Measurements from ENCODE around the gene MBD3L2.
"Not testable (repeated sequence)": the region's sequence is repeated elsewhere in the genome, so short reads cannot be mapped to it uniquely, and the experiment has no call there.

Gene MBD3L2

DNA sequence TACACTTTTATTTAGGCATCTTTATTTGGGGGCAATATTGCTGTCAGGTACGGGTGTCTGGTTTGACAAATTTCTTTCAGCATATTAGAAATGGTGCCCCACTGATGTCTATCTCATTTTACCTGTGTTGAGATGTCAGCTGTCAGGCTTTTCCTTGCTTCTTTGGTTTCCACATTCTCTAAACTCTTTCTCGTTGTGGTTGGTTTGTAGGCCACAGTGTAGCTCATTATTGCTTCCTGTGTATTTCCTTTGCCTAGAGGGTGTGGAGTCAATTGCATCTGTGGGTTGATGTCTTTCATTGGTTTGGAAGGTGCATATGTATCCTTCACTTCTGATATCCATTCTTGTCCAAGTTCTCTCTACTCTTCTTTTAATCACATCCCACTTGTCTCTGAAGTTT lies 10.9 kb downstream of the MBD3L2 start:
- DNase-seq (ENCODE audit: low read depth in 2 of 2) = not testable (repeated sequence)

DNA sequence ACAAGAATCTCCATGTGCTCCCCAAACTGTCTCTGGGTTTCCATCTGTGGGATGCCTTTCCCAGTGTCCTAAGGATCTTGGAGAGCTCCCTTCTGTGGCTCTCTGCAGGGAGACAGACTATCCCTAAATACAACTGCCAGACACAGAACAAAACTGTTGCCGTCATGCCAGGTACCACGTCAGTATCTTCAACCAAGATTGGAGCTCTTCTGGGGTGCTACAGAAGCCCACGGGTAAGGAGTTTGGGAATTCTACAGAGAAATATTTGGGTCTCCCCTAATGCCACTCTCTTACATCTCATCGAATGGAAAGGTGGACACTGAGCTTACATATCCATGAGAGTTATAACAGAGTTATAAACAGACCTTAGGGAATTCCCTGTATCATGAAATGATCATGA lies 14.2 kb downstream of the MBD3L2 start:
- DNase-seq (ENCODE audit: low read depth in 2 of 2) = no peak

DNA sequence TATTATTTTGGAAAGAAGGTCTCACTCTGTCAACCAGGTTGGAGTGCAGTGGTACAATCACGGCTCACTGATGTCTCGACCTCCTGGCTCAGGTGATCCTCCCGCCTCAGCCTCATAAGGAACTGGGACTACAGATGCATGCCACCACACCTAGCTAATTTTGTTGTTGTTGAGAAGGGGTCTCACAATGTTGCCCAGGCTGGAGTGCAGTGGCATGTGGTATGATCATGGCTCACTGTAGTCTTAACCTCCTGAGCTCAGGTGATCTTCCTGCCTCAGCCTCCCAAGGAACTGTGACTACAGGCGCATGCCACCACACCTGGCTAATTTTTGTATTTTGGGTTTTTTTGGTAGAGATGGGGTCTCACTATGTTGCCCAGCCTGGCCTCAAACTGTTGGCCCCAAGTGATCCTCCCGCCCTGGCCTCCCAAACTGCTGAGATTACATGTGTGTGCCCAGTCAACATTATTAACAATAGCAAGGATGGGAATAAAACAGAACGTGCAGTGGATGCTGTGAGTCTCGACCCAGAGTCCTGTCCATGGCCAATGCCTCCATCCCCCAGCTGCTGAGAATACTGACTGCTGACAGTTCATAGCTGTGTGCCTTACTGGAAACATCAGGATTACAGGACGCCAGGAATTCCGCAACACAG lies 14.8 kb downstream of the MBD3L2 start:
- DNase-seq (ENCODE audit: low read depth in 2 of 2) = no peak

DNA sequence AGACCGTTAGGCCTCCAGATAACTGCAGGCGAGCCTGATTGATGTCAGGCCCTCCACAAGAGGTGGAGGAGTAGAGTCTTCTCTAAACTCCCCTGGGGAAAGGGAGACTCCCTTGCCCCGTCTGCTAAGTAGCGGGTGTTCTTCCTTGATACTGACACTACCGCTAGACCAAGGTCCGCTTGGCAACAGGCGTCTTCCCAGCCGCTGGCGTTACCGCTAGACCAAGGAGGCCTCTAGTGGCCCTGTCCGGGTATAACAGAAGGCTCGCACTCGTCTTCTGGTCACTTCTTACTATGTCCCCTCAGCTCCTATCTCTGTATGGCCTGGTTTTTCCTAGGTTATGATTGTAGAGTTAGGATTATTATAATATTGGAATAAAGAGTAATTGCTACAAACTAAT lies 18.0 kb downstream of the MBD3L2 start:
- DNase-seq (ENCODE audit: low read depth in 2 of 2) = not testable (repeated sequence)

DNA sequence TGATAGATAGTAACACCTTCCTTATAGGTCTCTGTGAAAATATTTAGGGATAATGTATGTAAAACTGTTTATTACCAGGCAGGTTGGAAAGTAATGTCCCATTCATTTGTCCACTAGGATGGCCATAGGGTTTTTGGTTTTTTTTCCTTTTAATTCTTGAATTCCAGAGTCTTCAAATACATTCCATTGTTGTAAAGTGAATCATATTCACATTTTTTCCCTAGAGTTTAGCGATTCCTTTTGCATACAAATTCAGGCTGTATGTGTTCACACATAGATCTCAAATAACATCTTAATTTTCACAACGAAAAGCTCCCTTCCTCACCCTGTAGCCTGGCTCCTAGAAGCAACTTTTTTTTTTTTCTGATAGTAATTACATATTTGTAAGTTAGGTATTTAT lies 18.6 kb downstream of the MBD3L2 start:
- DNase-seq (ENCODE audit: low read depth in 2 of 2) = no peak

DNA sequence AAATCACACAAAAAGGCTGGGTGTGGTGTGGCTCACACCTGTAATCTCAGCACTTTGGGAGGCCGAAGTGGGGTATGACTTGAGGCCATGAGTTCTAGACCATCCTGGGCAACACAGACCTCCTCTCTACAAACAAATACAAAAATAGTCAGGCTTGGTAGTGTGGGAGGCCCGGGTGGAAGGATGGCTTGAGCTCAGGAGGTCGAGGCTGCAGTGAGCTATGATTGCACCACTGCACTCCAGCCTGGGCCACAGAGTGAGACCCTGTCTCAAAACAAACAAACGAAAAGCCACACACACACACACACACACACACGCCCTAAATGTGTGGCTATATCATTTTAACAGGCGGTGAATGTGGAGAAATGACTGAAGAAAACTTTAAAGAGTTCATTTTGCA lies 19.5 kb downstream of the MBD3L2 start:
- no peak for DNase-seq (ENCODE audit: low read depth in 2 of 2)

DNA sequence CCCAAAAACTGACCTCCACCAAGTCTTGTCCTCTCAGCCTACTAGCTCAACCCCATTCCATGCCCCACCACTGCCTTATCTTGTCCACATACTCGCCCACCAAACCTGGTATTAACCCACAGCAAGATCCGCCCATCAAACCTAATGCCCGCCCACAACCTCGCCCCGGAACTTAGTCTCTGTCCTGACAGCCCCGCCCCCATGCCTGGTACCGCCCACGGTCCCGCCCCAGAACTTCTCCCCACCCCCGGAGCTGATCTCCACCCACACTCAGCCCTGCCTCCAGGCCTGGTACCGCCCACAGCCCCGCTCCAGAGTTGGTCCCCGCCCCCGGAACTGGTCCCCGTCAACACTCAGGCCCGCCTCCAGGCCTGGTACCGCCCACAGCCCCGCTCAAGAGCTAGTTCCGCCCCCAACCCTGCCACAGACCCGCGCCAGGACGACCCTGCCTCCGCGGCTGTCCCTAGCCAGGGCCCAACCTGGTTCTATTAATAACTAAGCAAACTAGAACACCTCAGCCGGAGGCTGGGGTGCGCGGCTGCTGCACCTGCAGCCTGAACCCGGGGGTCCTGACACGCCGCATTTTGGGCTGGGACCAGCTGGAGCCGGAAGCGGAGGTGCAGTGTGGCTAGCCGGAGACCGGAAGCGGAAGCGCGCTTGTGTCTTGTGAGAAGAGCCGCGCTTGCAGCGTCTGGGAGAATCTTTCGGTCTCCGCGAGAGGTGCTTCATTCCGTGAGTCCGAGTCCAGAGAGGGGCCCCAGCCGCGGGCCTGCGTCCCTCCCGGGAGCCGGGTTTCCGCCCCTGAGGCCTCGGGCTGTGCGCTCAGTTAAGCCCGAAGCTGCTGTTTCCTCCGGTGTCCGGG lies 20.2 kb downstream of the MBD3L2 start, which contains the start of gene ZNF557:
Gene ZNF557 (plus strand): TSS at position 662 of the 862 bp plus-strand sequence. CDS start 5,372 bp downstream, outside the sequence.
- DNase-seq (ENCODE audit: low read depth in 2 of 2) = peak; percentile 96 to 98

DNA sequence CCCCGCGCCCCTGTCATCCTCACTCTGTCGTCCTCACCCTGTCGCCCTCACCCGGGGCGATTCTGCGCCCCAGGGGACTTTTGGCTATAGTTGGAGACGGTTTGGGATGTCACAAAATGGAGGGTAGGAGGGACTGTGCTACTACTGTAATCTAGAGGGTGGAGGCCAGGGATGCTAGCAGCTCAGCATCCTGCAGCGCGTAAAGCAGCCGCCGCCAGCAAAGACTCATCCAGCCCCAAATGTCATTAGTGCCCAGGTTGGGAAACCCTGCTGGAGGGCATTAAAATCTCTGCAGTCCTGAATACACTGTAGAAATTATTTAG lies 20.7 kb downstream of the MBD3L2 start:
- no peak for DNase-seq (ENCODE audit: low read depth in 2 of 2)

DNA sequence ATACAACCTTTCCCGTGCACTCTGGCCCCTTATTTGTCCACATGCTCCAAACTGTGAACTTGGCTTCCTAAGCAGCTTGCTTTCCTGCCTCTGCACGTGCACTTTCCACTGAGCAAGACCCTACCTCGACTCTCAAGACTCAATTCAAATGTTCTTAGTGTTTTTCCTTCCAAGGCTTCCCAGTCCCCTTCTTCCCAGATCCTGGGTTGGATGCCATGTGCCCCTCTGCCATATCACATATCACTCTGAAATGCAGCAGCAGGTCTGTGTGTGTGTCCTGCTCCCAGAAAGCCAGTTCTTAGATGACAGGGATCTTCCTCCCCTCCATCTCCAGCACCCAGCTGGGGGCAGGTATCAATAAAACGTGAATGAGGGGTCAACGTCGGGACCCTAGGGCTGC lies 23.4 kb downstream of the MBD3L2 start:
- no peak for DNase-seq (ENCODE audit: low read depth in 2 of 2)

DNA sequence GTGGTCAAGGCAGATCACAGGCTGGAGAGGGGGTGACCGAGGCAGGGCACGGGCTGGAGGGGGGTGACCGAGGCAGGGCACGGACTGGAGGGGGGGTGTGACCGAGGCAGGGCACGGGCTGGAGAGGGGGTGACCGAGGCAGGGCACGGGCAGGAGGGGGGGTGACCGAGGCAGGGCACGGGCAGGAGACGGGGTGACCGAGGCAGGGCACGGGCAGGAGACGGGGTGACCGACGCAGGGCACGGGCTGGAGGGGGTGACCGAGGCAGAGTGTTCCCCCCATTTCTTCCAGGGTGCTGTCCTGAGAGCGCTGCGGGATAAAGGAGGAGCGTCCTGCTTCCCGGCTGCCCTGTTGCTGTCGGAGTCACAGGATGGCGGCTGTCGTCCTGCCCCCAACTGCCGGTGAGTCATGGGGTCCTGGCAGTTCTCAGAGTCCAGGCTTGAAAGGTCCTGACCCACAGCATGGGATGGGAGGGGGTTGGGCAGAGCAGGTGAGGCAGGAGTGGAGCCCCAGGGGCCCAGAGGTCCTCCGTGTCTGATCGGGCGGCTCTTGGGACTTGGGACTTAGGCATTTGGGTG lies 25.7 kb downstream of the MBD3L2 start:
- DNase-seq (ENCODE audit: low read depth in 2 of 2) = no peak

DNA sequence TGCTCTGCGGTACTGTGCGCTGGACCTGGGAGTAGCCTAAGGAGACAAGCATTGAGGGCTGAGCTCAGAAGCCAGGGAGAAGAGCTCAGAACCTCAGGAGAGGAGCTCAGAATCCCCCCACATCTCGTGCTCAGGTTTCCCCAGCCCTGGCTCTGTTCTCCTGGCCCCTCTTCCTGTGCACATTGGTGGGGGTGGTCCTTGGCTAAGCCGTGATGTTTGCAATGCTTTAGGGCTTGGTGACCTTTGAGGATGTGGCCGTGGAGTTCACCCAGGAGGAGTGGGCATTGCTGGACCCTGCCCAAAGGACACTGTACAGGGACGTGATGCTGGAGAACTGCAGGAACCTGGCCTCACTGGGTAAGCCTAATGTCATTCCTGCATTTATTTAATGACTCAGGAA lies 27.0 kb downstream of the MBD3L2 start:
- DNase-seq (ENCODE audit: low read depth in 2 of 2) = no peak

DNA sequence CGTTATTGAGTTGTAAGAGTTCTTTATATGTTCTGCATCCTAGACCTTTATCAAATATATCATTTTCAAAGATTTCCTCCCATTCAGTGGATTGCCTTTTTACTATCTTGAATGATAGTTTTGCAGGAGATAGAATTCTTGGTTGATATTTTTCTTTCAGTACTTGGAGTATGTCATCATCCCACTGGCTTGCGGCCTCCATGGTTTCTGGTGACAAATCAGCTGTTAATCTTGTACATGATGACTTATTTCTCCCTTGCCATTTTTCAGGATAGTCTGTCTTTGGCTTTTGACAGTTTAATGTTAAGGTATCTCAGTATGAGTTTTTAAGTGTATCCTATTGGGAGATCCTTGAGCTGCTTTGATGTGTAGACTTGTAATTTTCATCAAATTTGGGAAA lies 28.9 kb downstream of the MBD3L2 start:
- no peak for DNase-seq (ENCODE audit: low read depth in 2 of 2)

DNA sequence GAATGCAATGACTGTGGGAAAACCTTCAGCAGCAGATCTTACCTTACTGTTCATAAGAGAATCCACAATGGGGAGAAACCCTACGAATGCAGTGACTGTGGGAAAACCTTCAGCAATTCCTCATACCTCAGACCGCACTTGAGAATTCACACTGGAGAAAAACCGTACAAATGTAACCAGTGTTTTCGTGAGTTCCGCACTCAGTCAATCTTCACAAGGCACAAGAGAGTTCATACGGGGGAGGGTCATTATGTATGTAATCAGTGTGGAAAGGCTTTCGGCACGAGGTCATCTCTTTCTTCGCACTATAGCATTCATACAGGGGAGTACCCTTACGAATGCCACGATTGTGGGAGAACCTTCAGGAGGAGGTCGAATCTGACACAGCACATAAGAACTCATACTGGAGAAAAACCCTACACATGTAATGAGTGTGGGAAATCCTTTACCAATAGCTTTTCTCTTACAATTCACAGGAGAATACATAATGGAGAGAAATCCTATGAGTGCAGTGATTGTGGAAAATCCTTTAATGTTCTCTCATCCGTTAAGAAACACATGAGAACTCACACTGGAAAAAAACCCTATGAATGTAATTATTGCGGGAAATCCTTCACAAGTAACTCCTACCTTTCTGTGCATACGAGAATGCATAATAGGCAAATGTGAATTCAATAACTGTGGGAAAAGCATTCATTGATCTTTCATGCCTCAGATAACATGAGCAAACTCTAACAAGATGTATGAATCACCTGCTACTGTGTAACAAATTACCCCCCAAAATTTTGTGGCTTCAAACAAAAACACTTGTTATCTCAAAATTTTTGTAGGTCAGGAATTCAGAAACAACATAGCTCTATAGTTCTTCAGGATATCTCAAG lies 34.2 kb downstream of the MBD3L2 start:
- DNase-seq (ENCODE audit: low read depth in 2 of 2) = no peak

DNA sequence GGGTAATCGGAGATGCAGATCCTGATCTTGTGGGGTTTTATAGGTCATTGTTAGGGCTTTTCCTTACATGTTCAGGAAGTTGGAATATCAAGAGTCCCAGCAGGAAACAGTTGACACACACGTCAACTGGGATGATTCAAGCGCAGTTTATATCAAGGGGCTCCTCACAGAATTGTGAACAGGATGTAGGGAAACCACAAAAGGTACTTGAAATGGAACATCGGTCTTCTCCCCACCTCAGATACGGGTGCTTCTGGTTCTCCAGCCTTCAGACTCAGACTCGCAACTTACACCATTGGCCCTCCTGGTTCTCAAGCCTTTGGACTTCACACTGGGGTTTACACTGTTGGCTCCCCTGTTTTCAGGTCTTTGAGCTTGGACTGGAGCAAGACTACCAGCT lies 39.9 kb downstream of the MBD3L2 start:
- no peak for DNase-seq (ENCODE audit: low read depth in 2 of 2)

DNA sequence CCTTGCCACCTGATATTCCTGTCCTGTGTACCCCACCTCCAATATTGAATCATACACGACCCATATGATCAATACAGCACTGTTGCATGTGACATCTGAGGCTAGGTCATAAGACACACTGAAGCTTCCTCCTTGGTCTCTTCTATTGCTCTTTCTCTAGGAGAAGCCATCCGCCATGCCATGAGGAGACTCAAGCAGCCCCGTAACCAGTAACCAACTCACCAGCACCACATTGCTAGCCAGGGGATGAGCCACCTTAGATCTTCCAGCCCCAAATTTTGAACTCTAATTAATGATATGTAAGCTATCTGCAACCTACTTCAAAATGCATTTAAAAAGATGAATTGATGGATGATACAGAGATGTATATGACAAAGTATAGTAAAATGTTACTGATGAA lies 49.0 kb downstream of the MBD3L2 start:
- DNase-seq (ENCODE audit: low read depth in 2 of 2) = no peak

DNA sequence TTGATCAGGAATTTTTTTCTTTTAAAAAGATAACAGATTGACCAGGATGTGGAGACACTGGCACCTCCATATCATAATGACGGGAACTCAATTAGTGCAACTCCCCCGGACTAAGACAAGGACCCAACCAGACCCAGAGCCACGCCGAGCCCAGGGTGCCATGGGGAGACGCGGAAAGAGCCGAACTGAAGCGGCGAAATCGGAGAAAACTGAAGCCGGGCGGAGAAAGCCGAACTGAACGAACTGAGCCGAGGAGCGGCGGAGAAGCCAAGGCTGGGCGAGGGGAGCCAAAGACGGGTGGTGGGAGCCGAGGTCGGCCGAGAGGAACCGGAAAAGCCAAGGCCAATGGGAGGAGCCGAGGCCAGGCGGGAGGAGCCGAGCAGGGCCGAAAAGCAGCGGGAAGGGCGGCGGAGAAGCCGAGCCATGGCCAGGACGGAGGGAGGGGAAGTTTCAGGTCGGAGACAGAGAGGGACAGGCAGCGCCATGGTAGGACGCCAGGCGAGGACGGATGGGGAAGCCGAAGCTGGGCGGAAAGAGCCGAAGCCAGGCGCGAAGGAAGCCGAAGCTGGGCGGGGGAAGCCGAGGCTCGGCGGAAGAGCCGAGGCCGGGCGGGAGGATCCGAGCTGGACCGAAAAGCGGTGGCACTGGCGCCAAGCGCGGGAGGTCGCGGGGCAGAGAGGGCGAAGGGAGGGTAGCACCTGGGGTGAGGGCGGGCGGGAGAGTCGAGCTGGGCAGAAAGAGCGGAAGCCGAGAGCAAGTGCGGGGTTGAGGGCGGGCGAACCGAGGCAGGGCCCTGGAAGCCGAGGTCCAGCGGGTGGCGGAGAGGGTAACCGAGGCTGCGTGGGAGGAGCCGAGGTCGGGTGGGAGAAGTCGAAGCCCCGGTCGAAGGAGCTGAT lies 49.8 kb downstream of the MBD3L2 start:
- DNase-seq (ENCODE audit: low read depth in 2 of 2) = peak; percentile 83 to 87

DNA sequence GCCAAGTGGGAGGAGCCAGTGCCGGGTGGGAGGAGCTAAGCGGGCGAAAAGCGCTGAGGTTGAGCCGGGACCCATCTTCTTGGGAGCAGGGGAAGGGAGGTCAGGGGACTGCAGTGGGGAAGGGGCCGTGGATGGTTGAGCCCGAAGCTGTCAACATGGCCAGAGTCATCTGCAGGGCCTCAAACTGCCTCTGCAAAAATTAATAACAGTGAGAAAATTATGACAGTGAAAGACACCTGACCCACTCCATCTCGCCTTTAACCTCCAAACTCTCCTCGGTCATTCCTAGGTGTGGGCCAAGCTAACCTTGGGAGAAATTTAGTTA lies 50.4 kb downstream of the MBD3L2 start:
- peak in 1 of 2 donors; percentile 82 for DNase-seq (ENCODE audit: low read depth in 2 of 2)
